NCI-H1436 (cell line): ENCODE data around the gene BTNL8.
"Not testable (repeated sequence)": the region's sequence is repeated elsewhere in the genome, so short reads cannot be mapped to it uniquely, and the experiment has no call there.

Source experiments
- DNase-seq: peaks from one replicate; lab custom pipeline; 2025; lab: John Stamatoyannopoulos, UW

BTNL8 gene

GRCh38 chr5:180874804-180875582, 24.0 kb upstream of the BTNL8 start:
- no peak for DNase-seq

- DNase-seq = no peak
These were observed 23.0 kb upstream of the BTNL8 start for GRCh38 chr5:180875860-180876426.

- DNase-seq = not testable (repeated sequence)
These were observed 13.0 kb upstream of the BTNL8 start for GRCh38 chr5:180885845-180886529.

GRCh38 chr5:180889381-180889780, 9.6 kb upstream of the BTNL8 start:
- no peak for DNase-seq

- DNase-seq = not testable (repeated sequence)
These were observed 3.6 kb upstream of the BTNL8 start for GRCh38 chr5:180895330-180895729.

GRCh38 chr5:180900178-180900577, 1.2 kb downstream of the BTNL8 start:
- no peak for DNase-seq

- DNase-seq = no peak
These were observed 2.5 kb downstream of the BTNL8 start for GRCh38 chr5:180901319-180902009.

- DNase-seq = no peak
These were observed 9.4 kb downstream of the BTNL8 start for GRCh38 chr5:180908400-180908799.

- DNase-seq = no peak
These were observed 10.2 kb downstream of the BTNL8 start for GRCh38 chr5:180908998-180909731.

- no peak for DNase-seq
These were observed 10.8 kb downstream of the BTNL8 start for GRCh38 chr5:180909782-180910181.

GRCh38 chr5:180910182-180910581, 11.2 kb downstream of the BTNL8 start:
- no peak for DNase-seq

GRCh38 chr5:180910735-180911134, 11.8 kb downstream of the BTNL8 start:
- no peak for DNase-seq

- no peak for DNase-seq
These were observed 15.7 kb downstream of the BTNL8 start for GRCh38 chr5:180914646-180915045.

- no peak for DNase-seq
These were observed 17.0 kb downstream of the BTNL8 start for GRCh38 chr5:180915924-180916323.

GRCh38 chr5:180918380-180918779, 19.4 kb downstream of the BTNL8 start:
- DNase-seq = no peak

- DNase-seq = no peak
These were observed 21.8 kb downstream of the BTNL8 start for GRCh38 chr5:180920710-180921109.

GRCh38 chr5:180922932-180923331, 24.0 kb downstream of the BTNL8 start:
- DNase-seq = no peak

GRCh38 chr5:180932660-180933059, 33.7 kb downstream of the BTNL8 start:
- no peak for DNase-seq

GRCh38 chr5:180935203-180935602, 36.2 kb downstream of the BTNL8 start:
- no peak for DNase-seq

- no peak for DNase-seq
These were observed 39.3 kb downstream of the BTNL8 start for GRCh38 chr5:180938294-180938693.

GRCh38 chr5:180950291-180950949, 51.5 kb downstream of the BTNL8 start:
- DNase-seq = no peak
